Heart right ventricle (tissue), 16 donors: ENCODE measurements around the gene ATF6B. TPM values are rescaled to one million over a fixed set of nuclear protein-coding genes. Genes with fewer than 3 reads are reported as not detected.

ENCODE experiments used
- ATAC-seq, 8 donors: fragments of 200-7000 bp; cut with Tn5 transposase; one replicate each; pipeline ENCODE4 v1.9.1; 2020; ENCODE audit warnings: mild to moderate bottlenecking in 8 of 8, moderate library complexity in 8 of 8, moderate number of reproducible peaks in 1 of 8
- DNase-seq, 2 donors: peaks; one replicate each; pipeline ENCODE4 v3.0.0-alpha.2; 2020
- H3K27ac ChIP-seq, 10 donors: fragments of 200-600 bp; sonication (generic) in 2 of 10; one replicate each; pipeline versions ENCODE4 v1.5.0 to v1.8.0; 2020 to 2022; ENCODE audit warnings: mild to moderate bottlenecking in 3 of 10
- H3K27me3 ChIP-seq, 7 donors: fragments of 200-600 bp; one replicate each; pipeline ENCODE4 v1.8.0; 2021 to 2022; ENCODE audit warnings: mild to moderate bottlenecking in 2 of 7
- H3K36me3 ChIP-seq, 9 donors: fragments of 200-600 bp; sonication (generic) in 1 of 9; one replicate each; pipeline versions ENCODE4 v1.5.0 to v1.8.0; 2020 to 2022; ENCODE audit warnings: mild to moderate bottlenecking in 2 of 9
- H3K4me1 ChIP-seq, 9 donors: fragments of 200-600 bp; sonication (generic) in 1 of 9; one replicate each; pipeline versions ENCODE4 v1.5.0 to v1.8.0; 2020 to 2022; ENCODE audit warnings: mild to moderate bottlenecking in 4 of 9
- H3K4me3 ChIP-seq, 10 donors: fragments of 200-600 bp; sonication (generic) in 2 of 10; one replicate each; pipeline versions ENCODE4 v1.5.0 to v1.8.0; 2020 to 2022; ENCODE audit warnings: mild to moderate bottlenecking in 7 of 10, moderate library complexity in 2 of 10
- H3K9me3 ChIP-seq, 11 donors: fragments of 200-600 bp in 10 of 11; sonication (generic) in 2 of 11; one replicate each; pipeline versions ENCODE4 v1.5.0 to v1.8.0; 2013 to 2022; ENCODE audit warnings: mild to moderate bottlenecking in 2 of 11, control low read depth in 1 of 11, moderate library complexity in 1 of 11
- CTCF ChIP-seq, 9 donors: fragments of 200-600 bp; sonication (generic) in 2 of 9; IDR thresholded peaks; one replicate each; pipeline versions ENCODE4 v1.5.0 to v1.8.0; 2021 to 2022; ENCODE audit warnings: antibody characterized with exemption in 9 of 9, mild to moderate bottlenecking in 5 of 9, moderate library complexity in 1 of 9
- WGBS, 2 donors: extraction: QIAGEN DNeasy Blood & Tissue Kit; methylation state at CpG; one replicate each; pipeline ENCODE4 v1.1.7; 2013; ENCODE audit warnings: inconsistent platforms in 1 of 2; 5-methylcytosine and 5-hydroxymethylcytosine counted together
- intact Hi-C, 10 donors: fragments of 100-400 bp; cut with DNase I; formaldehyde crosslinking; loops; one replicate each; pipeline versions ENCODE4 v1.11.1 to v1.14.2; 2022
- long read RNA-seq, 3 donors: library from polyadenylated mRNA; unstranded; transcript quantifications; one replicate each; pipeline ENCODE4 v2.0.0, GENCODE V29; 2020 to 2021
- polyA plus RNA-seq, 2 donors: library from polyadenylated mRNA; stranded (reverse); fragments of 200-250 nt; gene quantifications; one replicate each; pipeline ENCODE4 v1.2.3, GENCODE V29; 2013
- total RNA-seq, 10 donors: library from RNA; stranded (reverse); fragmentation: NEBNext Ultra II Directional in 3 of 10; extraction: Animal tissue kit (Norgen Biotek cat#: 25700) in 3 of 10; gene quantifications; one replicate each; pipeline versions ENCODE4 v1.2.1 to v1.2.4, GENCODE V29; 2021 to 2023
- donor health status: Arrhythmogenic right ventricular cardiomyopathy.
- donor health status: ischemic (EF 13 %, LVEDD 7.1; RV severe dilation, severe dysfunction).
- donor health status: healthy with polysubstance abuse.
- donor health status: DM: no; HTN: yes; CAD: no.
- donor health status: DM: no; HTN: no; CAD: no.
- donor health status: ischemic (EF 25% LVEDD 6.9; RV normal size, moderate dysfunction).
- donor health status: ischemic (EF 25% LVEDD 5.7; RV mildly dilated, moderate dysfunction).
- donor health status: healthy.
- donor health status: DM: yes; HTN: yes; CAD: no.
- donor health status: Ischemic cardiomyopathy.
- donor health status: ischemic (EF 35%, LVEDD 5.7; RV mildly dilated, moderate dysfunction).
- donor health status: nonischemic (EF 11% LVEDD 7.7; RV severe dilation, severe dysfunction).
- donor health status: DM: yes; HTN: yes; CAD: no.
- donor health status: PGD.
- donor health status: ischemic (EF 29% LVEDD 5.4; RV normal size, mild dysfunction).
- donor health status: nonischemic (EF 23%, LVEDD 6.1; RV moderate dilation, normal function).

ATF6B gene
- total RNA-seq, result 10 to 100 TPM; 20.1 to 44.4 (median 29.4) TPM
- polyA plus RNA-seq, result 10 to 100 TPM; 23.4 to 47.0 TPM
- long read RNA-seq, donor 1, partial matches to known transcripts, result 1 of 4 reads
- long read RNA-seq, donor 1, other reads (novel, unspliced or antisense), result 0 of 4 reads
- long read RNA-seq, donor 2, transcript ATF6B-216 (8 exons, 1,176 nt), result major isoform, 7 of 12 reads
- long read RNA-seq, donor 2, partial matches to known transcripts, result 3 of 12 reads
- long read RNA-seq, donor 2, other reads (novel, unspliced or antisense), result 1 of 12 reads
- long read RNA-seq, donor 3, partial matches to known transcripts, result 3 of 3 reads
- long read RNA-seq, donor 3, other reads (novel, unspliced or antisense), result 0 of 3 reads

GRCh38 chr6:32127717-32128592 lies at the start of gene ATF6B:
ATF6B (minus strand) TSS chr6:32128246; CDS start chr6:32128207, 39 bp downstream.
- ATAC-seq, result peak; percentile 94 to 96 (median 95)
- TF ChIP-seq CTCF (IDR thresholded peaks at IDR 0.05), result no peak
- WGBS, 2 donors, result 0% methylated on average over 43 to 44 of the region's 44 CpGs
- peaks cover 16 to 44% (median 34%) of the 10 kb centered on the region in 9 donors for H3K4me1 ChIP-seq
- H3K27ac ChIP-seq, result peak within 1 kb of the TSS; percentile 72 to 94 (median 85)
- H3K36me3 ChIP-seq, result peaks cover 0 to 43% (median 29%) of the 10 kb centered on the region in 9 donors
- H3K4me3 ChIP-seq, result peak within 1 kb of the TSS; percentile 60 to 97 (median 86)
- no peaks in the 10 kb centered on the region for H3K27me3 ChIP-seq
- intact Hi-C loops, result loop anchor here in 6 of 10 donors (2.0 to 10.0 kb wide), 3 partner anchors 47 to 64 kb away; partner anchors contain the start of genes AGPAT1 (in 4 of the 6), RNF5 (in 3 of the 6), GPSM3 (in 2 of the 6) and PBX2 (in 2 of the 6)
- no peaks in the 10 kb centered on the region for H3K9me3 ChIP-seq
- peak; percentile 96 to 100 for DNase-seq

GRCh38 chr6:32177183-32177787 lies 49.2 kb upstream of the ATF6B start:
- Histone ChIP-seq H3K36me3 (peaks cover 0 to 28% (median 6%) of the 10 kb centered on the region in 9 donors), H3K4me3 (peak overlapping the region; percentile 23 to 93 (median 86)), H3K9me3 (no peaks in the 10 kb centered on the region), H3K4me1 (peaks cover 8 to 80% (median 49%) of the 10 kb centered on the region in 9 donors), H3K27me3 (no peaks in the 10 kb centered on the region), H3K27ac (peak overlapping the region; percentile 93 to 98 (median 94))
- intact Hi-C loops, result loop anchor here in 5 of 10 donors (2.0 to 10.0 kb wide), 4 partner anchors 22 to 1028 kb away; partner anchors contain the start of genes ATF6B (in 4 of the 5), HSD17B8 (in 1 of the 5), PPT2 (in 1 of the 5) and RING1 (in 1 of the 5)
- no peak for TF ChIP-seq CTCF (IDR thresholded peaks at IDR 0.05)
- whole genome bisulfite sequencing, 2 donors, result 0 to 1% methylated on average over 20 of the region's 20 CpGs
- ATAC-seq, result peak; percentile 1 to 34 (median 15)
- DNase-seq, result peak in 1 of 2 donors; percentile 58

GRCh38 chr6:32176476-32177182 lies 48.6 kb upstream of the ATF6B start:
- Histone ChIP-seq H3K4me1 (peaks cover 8 to 74% (median 46%) of the 10 kb centered on the region in 9 donors), H3K4me3 (peak overlapping the region; percentile 23 to 93 (median 86)), H3K27me3 (no peaks in the 10 kb centered on the region), H3K36me3 (peaks cover 0 to 21% (median 5%) of the 10 kb centered on the region in 9 donors), H3K9me3 (no peaks in the 10 kb centered on the region), H3K27ac (peak overlapping the region; percentile 93 to 98 (median 94))
- intact Hi-C loops, result loop anchor here in 6 of 10 donors (1.0 to 10.0 kb wide), 5 partner anchors 22 to 1028 kb away; partner anchors contain the start of genes ATF6B (in 4 of the 6), PPT2 (in 2 of the 6), HSD17B8 (in 1 of the 6) and RING1 (in 1 of the 6)
- ATAC-seq (no peak), DNase-seq (no peak)
- TF ChIP-seq CTCF (IDR thresholded peaks at IDR 0.05), result no peak
- 17 to 31% methylated on average over 5 of the region's 5 CpGs for WGBS, 2 donors
